Hematopoietic multipotent progenitor cell treated with erythropoietin and hydrocortisone succinate and interleukin-3 and kit ligand, for 8 days (in vitro differentiated cells): ENCODE data around the gene EXOC7.

ENCODE experiments used
- DNase-seq: peaks from one replicate; pipeline ENCODE4 v3.0.0-alpha.2; 2015

The EXOC7 gene

GRCh38 chr17:76103274-76104139 lies at the start of gene EXOC7:
TSS of gene EXOC7 (minus strand) at chr17:76103787. CDS start at chr17:76103692, 95 bp downstream.
- DNase-seq, result peak; percentile 96

DNA sequence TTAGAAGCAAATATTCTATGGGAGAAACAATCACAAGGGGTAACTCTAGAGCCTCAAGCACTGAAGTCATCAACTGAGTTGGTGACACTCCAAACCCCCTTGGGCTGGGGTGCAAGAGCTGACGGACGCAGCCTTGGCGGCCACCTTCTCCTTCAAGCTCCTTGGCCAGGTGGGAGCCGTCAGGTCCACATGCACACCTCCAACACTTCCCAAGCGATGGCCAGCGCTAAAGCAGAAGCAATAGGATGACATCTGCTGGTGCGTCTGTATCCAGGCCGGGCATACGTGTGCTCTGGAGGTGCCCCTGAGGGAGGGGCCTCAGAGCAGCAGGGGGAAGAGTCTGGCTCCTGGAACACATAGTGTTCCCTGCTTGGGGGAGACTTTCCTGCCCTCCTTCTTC lies 49.6 kb upstream of the EXOC7 start:
- DNase-seq, result no peak

- DNase-seq, result peak; percentile 32
Measured at GRCh38 chr17:76152591-76152990, 49.0 kb upstream of the EXOC7 start.

DNA sequence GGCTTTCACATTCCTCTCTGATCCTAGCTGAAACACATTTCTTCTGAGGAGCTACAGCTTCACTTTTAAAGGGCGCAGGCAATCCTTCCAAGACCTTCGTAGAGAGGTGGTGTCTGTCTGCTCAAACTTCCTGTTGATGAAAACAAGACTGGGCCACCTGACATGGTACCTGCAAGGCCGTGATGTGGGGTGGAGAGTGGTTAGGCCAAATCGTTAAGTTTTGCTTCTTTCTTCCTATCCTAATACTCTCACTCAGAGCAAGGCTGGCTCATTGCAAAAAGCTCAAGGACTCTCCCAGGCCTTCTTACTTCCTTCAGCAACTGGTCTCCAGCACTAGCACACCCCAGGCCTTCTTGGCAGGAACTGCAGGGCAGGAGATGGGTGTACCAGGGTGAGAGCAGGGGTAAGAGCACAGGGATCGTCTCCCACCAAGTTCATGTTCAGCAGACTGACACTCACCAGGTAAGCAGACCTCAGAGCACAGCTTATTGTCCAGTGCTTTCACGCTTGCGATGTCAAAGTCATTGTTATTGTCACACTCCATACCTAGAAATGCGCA lies 48.4 kb upstream of the EXOC7 start:
- DNase-seq, result no peak

DNA sequence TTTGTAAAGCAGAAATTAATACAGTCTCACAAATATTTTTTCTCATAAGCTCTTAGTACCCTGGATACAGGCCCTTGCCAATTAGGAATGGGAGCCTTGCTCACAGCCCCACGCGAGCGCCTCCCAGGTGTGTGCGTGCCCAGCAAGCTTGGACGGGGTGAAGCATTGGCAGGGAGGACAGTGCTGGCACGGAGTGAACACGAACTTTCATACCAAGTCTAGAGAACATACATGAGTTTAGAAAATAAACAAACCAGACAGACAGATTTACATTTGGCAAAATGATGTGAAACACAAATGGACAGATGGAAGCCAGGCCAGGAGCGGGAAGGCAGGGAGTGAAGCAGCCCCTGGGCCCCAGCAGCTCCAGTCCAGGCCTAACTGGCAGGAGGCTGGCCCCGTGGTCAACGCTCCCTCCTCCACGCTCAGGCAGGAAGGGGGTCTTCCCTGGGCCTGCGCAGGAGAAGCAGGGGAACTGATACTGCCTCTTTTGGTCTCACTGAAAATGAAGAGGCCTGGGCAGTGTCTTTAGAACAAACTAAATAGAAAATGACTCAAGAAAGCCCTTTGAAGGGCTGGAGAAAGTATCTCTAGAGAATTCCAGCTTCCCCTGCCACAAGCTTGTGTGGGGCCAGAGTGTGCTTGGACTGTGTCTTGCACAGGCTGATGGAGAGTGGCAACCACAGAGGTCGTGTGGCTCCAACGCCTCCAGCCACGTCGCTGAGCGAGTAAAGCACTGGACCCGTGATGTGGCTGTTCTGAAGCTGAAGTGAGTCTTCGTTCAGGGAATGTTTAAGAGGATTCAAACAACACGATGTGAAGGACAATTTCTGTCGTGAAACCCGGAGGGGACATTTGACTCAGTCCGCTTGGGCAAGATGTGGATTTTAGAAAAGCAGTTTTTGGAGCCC lies 47.4 kb upstream of the EXOC7 start:
- DNase-seq, result no peak

DNA sequence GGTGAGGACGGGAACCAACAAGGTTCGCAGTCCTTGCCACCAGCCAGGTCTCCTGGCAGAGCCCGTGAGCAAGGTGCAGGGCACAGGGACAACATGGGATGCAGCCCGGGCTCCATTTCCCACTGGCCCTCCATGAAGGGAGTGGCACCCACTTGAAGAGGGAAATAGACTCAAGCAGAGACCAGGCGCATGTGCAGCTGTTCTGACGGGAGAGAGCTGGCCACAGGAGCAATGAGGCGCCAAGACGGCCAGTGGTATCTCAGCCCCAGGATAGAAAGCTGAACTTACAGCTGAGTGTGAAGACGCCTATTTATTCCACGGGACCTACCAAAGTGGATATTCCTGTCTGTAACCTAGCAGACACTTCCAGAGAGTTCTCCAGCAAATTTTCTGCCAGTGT lies 45.6 kb upstream of the EXOC7 start:
- no peak for DNase-seq

GRCh38 chr17:76148015-76148326 lies 44.4 kb upstream of the EXOC7 start:
- no peak for DNase-seq

DNA sequence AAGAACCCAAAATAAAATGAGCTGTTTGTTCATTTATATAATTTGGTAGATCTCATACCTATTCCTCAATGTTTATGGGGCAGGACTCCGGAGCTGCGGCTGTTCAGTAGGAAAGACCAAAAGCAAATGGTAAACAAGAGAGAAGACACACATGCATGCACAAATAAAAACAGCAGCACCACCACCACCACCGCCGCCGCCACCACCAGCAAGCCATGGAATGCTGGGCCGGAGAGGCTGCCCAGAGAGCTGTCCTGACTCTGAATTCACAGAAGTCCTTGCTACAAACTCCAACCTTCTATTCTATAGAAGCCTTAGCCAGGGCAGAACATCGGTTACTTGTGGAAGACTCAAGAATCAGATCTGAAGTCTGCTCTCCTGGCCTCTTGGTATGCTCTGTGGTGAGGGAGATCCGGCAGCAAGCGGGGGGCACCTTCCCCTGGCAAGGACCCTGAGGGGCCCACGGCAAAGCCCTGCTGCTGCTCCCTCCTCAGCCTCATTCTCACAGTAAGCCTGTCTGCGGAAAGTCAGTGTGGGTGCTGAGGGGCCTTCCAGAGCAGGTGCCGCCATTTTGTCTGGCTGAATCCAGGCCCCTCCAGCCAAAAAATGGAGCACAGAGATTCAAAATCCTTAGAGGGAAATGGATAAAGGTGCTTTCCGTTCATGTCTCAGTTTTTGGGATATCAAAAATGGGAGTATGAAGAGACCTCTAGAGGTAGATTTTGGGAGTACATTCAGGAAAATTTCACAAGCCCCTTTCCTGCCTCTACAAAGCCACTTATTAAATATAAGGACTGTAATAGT lies 43.8 kb upstream of the EXOC7 start:
- peak; percentile 49 for DNase-seq

GRCh38 chr17:76146053-76146851 lies 42.7 kb upstream of the EXOC7 start:
- no peak for DNase-seq

- no peak for DNase-seq
Measured at GRCh38 chr17:76145231-76146052, 41.9 kb upstream of the EXOC7 start.

GRCh38 chr17:76142585-76143041 lies 39.0 kb upstream of the EXOC7 start:
- DNase-seq, result no peak

DNA sequence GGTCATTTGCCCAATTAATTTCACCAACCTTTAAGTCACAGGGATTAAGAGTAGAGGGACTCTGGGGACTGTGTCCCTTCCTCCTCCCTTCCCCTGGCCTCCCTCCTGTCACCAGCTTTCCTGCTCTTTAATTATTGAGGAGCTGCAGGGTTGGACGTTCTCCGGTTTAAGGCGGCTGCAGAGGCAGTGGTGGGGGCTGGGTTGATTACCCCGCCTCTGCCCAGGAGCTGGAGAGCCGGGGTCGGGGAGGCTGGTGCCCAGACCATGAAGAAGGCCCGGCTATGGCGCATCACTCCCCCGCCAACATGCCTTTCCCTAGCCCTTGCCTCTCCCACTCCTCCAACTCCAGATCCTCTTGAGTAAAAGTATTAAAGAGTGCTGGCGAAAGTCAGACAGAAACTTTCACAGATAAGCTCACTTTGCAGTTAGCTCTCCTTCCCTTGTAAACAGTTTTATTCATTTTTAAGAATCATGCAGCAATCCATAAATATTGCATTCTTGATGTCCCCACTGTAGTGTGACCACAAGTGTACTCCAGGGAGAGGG lies 38.5 kb upstream of the EXOC7 start:
- DNase-seq, result no peak

- DNase-seq, result peak; percentile 94
Measured at GRCh38 chr17:76141212-76142038, 37.8 kb upstream of the EXOC7 start, which contains the start of gene FOXJ1. TSS of gene FOXJ1 (minus strand) at chr17:76141245. CDS start at chr17:76140395, 850 bp downstream.

DNA sequence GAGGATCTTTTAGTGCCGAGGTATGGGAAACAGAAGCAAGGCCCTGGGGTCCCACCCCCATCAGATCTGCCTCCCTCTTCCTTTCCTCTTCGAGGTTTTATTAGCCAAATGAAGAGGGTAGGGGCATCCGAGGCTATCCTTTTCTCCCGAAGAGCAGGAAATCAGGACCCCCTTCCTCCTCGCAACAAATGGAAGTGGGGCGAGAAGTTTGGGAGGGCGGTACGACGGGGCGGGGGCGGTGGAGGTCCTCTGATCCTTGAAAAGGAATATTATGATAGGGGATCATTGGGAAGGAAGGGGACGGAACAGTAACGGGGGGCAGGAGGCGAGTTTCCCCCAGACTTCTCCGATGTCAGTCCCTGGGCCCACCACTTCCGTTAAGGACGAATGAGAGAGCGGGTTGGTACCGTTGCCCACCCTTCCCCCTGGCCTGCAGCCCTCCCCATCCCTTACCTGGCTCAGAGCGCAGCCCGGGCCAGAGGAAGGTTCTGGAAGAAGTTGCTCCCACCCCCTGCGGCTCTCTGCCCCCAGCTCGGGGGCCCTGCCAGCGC lies 37.1 kb upstream of the EXOC7 start:
- no peak for DNase-seq

GRCh38 chr17:76139801-76140660 lies 36.4 kb upstream of the EXOC7 start:
- DNase-seq, result peak; percentile 20

DNA sequence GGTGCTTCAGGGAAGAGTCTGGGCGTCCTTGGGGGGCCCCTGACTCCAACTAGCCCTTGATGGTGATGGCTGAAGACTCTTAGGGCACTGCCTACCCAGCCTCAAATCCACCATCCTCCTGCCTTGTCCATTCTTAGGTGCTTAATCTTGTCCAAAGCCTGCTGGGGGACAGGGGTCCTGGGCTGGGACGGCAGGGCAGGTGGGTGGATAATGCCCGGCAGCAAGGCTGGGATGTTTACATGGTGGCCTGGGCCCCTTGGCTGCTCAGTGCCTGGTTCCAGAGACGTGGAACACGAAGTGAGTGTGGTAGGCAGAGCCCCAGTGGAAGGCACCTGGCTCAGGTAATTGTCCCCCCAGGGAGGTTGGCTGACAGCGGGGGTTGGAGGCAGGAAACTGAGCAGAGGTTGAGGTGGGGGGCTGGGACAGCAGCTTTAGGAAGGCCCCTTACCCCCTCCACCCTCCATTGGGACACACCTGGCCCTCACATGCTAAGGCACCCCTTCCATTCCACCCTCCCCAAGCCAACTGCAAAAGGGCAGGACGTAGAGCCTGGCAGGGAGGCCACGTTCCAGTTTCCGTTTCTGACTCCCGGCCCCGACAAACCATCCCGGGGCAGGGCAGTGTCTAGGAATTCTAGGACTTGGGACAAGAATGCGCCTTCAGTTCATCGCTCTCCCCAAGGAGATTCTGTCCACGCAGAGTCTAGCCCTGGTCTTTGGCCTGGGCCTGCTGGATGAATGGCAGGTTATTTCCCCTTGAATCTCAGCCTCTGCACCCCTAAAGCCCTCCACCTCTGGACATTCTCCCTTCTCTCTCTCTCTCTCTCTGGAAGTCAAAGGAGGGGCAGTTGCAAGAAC lies 35.5 kb upstream of the EXOC7 start:
- DNase-seq, result no peak

DNA sequence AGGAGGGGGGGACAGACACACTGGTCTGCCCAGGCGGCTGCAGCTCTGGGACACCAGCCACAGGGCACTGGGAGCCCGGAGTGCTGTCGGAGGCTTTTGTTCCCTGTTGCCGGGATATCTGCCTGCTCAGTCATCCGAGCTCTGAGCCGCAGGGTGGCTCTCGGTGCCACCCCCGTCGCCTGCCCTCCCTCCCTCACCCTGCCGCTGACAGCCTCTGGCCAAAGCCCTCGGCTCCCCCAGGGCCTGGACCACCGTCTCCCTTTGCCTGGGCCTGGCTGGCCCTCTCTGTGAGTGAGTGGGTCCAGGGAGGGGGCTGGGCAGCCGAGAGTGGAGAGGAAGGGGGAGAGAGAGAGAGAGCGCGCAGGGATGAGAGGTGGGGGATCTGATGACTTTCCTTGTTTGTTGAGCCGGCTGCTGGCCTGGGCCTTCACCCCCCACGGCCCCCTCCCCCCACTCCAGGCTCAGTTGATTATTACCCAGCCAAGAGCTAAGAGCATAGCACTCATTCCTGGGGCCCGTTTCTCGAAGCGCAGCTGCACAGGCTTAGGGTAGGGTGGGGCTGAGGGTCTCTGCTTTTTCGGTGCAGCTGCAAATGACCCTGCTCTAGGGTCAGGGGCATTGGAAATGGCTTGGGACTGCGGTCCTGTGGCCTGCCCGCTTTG lies 34.8 kb upstream of the EXOC7 start:
- DNase-seq, result no peak
